HFF-Myc (cell line): ENCODE results near the gene PROZ.
A peak's percentile ranks its signal among the peaks of the same experiment; 100 is the strongest.

Experiments
- DNase-seq: peaks from one replicate; pipeline ENCODE4 v3.0.0-alpha.2; 2011; ENCODE audit warnings: low read depth; ENCODE audit errors: extremely low read depth
- H3K4me3 ChIP-seq: replicated peaks from 2 replicates; pipeline ENCODE4 v1.5.1; 2011; ENCODE audit warnings: low read depth, mild to moderate bottlenecking, control low read depth, low read length
- CTCF ChIP-seq: IDR thresholded peaks from 2 replicates; pipeline ENCODE4 v1.5.1; 2012; ENCODE audit warnings: mild to moderate bottlenecking, low read depth, low read length, control low read depth; ENCODE audit errors: missing control alignments

The PROZ gene

GRCh38 chr13:113121183-113121927 is 37.1 kb upstream of the PROZ start:
- H3K4me3 ChIP-seq = no peak overlapping the region
- no peak for TF ChIP-seq CTCF
- no peak for DNase-seq

GRCh38 chr13:113121928-113122471 is 36.4 kb upstream of the PROZ start:
- no peak overlapping the region for H3K4me3 ChIP-seq
- no peak for TF ChIP-seq CTCF
- DNase-seq = no peak

DNA sequence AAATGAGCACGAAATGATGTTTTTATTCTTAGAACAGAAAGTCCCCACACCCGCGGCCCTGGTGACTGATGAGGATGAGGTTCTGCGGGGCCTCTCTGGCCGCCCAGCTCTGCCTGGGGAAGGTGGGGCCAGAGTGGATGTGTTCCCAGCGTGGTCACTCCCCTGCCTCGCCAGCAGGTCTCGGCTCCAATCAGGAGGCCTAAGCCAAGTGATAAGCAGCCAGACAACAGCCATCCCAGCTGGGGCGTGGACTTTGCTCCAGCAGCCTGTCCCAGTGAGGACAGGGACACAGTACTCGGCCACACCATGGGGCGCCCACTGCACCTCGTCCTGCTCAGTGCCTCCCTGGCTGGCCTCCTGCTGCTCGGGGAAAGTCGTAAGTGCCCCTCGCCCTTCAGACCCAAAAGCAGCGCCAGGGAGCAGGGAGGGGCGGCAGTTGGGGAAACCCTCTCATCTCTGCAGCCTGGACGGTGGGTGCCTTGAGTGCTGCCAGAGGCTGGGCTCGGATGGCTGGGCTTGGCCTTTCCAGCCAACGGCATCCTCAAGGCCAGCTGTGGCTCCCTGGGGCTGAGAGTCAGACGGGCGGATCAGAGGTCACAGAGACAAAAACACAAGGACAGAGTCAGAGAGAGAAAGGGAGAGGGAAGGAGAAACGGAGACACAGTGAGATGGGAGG is 35.8 kb upstream of the PROZ start, which contains the start of gene F10:
Gene F10, plus strand, starts transcription at position 250 of the 676 bp plus-strand sequence. Its CDS starts 57 bp downstream, at position 307.
- DNase-seq = no peak
- no peak for TF ChIP-seq CTCF
- H3K4me3 ChIP-seq = peak within 1 kb of the TSS; percentile 22

DNA sequence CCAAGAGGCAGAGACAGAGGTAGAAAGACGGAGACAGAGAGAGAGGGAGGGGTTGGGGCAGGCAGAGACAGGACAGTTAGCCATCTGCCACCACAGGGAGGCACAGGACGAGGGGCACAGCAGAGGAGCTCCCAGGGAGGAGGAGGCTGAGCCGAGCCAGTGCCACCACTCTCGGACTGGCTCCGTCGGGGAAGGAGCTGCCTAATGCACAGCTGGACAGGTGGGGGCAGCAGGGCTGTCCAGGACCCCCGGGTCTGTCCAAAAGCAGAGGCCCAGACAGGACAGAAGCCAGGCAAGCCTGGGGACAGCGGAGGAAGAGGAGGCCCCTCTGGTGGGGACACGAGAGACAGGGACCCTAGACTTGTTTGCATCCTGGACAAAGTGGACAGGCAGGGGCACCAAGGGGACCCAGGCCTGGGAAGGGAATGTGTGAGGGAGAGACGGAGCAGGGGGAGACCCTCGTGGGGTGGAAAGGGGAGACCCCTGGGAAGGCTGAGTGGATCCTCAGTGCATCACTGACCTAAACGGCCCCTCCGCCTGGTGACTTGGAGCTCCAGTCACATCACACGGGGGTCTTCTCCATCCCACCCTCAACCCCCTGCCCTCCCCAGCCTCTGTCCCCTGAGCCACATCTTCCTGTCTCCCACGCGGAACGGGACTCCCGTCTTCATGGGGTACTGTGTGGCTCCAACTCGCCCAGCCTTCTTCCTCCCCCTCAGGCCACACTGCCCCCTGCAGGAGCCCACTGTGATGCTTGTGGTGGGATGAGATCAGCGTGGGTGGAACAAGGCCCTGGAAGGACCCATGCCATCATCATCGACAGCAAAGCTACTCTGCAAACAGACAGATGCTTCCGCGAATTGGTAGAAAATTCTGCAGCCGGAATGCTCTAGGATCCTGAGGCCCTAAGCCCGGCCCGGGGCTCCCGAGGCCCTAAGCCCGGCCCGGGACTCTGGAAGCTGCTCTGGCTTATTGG is 34.9 kb upstream of the PROZ start:
- peak; percentile 38 for TF ChIP-seq CTCF
- no peak for DNase-seq
- H3K4me3 ChIP-seq = peak overlapping the region; percentile 22; the same call in 1 of the 2 replicates

DNA sequence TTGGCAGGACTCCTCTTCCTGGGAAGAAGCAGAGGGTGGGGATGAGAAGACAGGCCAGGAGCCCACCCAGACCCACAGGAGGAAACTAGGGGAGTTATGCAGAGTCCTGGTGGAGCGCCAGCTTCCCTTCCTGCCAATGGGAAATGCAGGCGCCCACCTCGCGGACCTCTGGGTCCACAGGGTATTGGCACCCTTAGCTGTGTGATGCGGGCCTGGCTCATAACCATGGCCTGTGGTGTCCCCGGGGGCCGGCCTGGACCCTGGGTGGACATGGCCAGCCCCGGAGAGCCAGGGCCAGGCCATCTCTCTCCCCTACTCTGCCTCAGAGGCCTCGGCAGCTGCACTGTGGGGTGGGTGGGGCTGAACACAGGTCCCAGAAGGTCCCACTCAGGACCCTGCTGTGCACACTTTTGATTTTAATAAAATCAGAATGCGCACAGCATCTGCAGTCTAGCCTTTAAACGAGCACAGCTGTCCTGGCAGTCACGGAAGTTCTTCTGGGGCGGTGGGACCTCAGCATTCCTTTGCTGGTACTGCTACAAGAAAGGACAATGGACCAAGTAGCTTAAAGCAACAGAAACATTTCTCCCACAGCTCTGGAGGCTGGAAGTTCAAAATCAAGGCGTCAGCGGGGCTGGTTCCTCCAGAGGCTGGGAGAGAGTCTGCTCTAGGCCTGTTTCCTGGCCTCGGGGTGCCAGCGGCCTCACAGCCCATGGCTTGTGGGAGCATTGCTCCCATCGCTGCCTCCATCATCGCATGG is 34.1 kb upstream of the PROZ start:
- no peak overlapping the region for H3K4me3 ChIP-seq
- TF ChIP-seq CTCF = no peak
- no peak for DNase-seq
